Ovary (tissue), 9 donors: ENCODE results near the gene SLC22A12. TPM values are rescaled to one million over a fixed set of nuclear protein-coding genes. Genes with fewer than 3 reads are reported as not detected.
A peak's percentile ranks its signal among the peaks of the same experiment; 100 is the strongest.

Source experiments
- DNase-seq, 5 donors: peaks; one replicate each; pipeline ENCODE4 v3.0.0-alpha.2; 2019 to 2020
- H3K27ac ChIP-seq, 2 donors: fragments of 200-600 bp; one replicate each; pipeline versions ENCODE4 v1.5.1 to v1.8.0; 2019 to 2022
- H3K27me3 ChIP-seq: fragments of 200-600 bp; one replicate; pipeline ENCODE4 v1.8.0; 2022
- H3K36me3 ChIP-seq: fragments of 200-600 bp; sonication (generic); one replicate; pipeline ENCODE4 v1.5.1; 2019
- H3K4me1 ChIP-seq: one replicate; pipeline ENCODE4 v1.8.1; 2013; ENCODE audit warnings: mild to moderate bottlenecking, moderate library complexity; ENCODE audit not compliant: insufficient read depth
- H3K4me3 ChIP-seq: fragments of 200-600 bp; sonication (generic); one replicate; pipeline ENCODE4 v1.5.1; 2017
- H3K9me3 ChIP-seq, 2 donors: fragments of 200-600 bp in 1 of 2; sonication (generic) in 1 of 2; one replicate each; pipeline versions ENCODE4 v1.5.1 to v1.8.1; 2013 to 2019; ENCODE audit warnings: mild to moderate bottlenecking in 1 of 2, moderate library complexity in 1 of 2
- EP300 ChIP-seq: sonication (generic); formaldehyde crosslinking; IDR thresholded peaks from one replicate; pipeline ENCODE4 v1.6.1; 2017; ENCODE audit warnings: antibody characterized with exemption
- POLR2A ChIP-seq: fragments of 450-650 bp; IDR thresholded peaks from one replicate; pipeline ENCODE4 v1.6.1; 2017; ENCODE audit warnings: antibody characterized with exemption, mild to moderate bottlenecking, moderate library complexity
- WGBS, 3 donors: extraction: QIAGEN DNeasy Blood & Tissue Kit in 1 of 3; methylation state at CpG; one replicate each; pipeline versions ENCODE4 v1.1.5 to v1.1.7; 2013 to 2017; 5-methylcytosine and 5-hydroxymethylcytosine counted together
- intact Hi-C, 4 donors: fragments of 100-400 bp; cut with DNase I; formaldehyde crosslinking; loops; one replicate each; pipeline versions ENCODE4 v1.11.0 to v1.15.1; 2022 to 2023
- polyA plus RNA-seq, 2 donors: library from polyadenylated mRNA; stranded (reverse); fragments of 200-250 nt in 1 of 2; fragments of 350-450 nt in 1 of 2; fragmentation: Illumina TruSeq in 1 of 2; extraction: RNeasy Lipid Tissue Mini Kit (QIAGEN cat#74804) in 1 of 2; gene quantifications; one replicate each; pipeline ENCODE4 v1.2.3, GENCODE V29; 2013 to 2014
- total RNA-seq, 7 donors: library from RNA; depleted of rRNA in 2 of 7; stranded (reverse); fragments of >200 nt in 2 of 7; fragmentation: NEBNext Ultra II Directional in 3 of 7; extraction: Animal tissue kit (Norgen Biotek cat#: 25700) in 3 of 7; gene quantifications; one replicate each; pipeline versions ENCODE4 v1.1.0 to v1.2.4, GENCODE V29; 2016 to 2023
- TF ChIP-seq, protein P1 (sequence below), 3 donors: fragments of 450-650 bp in 2 of 3; fragments of 200-600 bp in 1 of 3; IDR thresholded peaks; one replicate each; pipeline versions ENCODE4 v1.5.1 to v1.8.0; 2016 to 2022; ENCODE audit warnings: antibody characterized with exemption in 3 of 3, mild to moderate bottlenecking in 1 of 3
- donor health status: DM: no; HTN: no; CAD: no; lungs with moderate emphysema.
- donor health status: DM: no; HTN: no; CAD: no.
- donor health status: Bipolar disorder and iron deficiency.
- donor health status: DM: yes; HTN: yes; CAD: no.
- donor health status: DM: no; HTN: no; CAD: no.
- donor health status: DM: yes; HTN: yes; CAD: no.

Gene SLC22A12
- total and polyA plus RNA-seq, 9 donors, result not detected

DNA sequence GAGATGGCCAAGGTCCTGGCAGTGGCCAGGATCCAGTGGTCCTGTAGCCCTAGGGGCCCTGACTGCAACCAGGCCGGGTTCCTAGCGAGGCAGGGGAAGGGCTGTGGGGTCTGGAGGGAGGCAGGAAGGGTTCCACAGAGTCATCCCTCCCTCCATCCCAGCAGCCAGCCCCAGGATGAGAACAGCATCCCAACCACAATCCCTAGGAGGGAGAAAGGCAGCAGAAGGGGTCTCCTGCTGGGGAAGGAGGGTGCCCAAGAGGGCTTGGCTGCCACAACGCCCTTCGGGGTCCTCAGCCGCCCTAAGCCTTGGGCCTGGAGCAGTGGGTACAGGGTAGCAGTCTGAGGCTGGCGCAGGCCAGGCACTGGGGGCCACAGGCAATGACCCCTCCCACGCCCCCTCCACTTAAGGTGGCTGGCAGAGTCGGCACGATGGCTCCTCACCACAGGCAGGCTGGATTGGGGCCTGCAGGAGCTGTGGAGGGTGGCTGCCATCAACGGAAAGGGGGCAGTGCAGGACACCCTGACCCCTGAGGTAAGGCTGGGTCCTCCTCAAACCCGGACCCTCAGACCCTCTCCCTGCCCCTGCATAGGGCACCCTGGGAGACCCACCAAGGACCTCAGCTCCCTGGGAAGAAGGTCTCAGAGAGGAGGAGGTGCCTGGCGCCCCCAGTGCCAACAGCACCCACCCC, 7.2 kb downstream of the SLC22A12 start:
- TF ChIP-seq POLR2A, result no peak
- TF ChIP-seq, protein P1, sequence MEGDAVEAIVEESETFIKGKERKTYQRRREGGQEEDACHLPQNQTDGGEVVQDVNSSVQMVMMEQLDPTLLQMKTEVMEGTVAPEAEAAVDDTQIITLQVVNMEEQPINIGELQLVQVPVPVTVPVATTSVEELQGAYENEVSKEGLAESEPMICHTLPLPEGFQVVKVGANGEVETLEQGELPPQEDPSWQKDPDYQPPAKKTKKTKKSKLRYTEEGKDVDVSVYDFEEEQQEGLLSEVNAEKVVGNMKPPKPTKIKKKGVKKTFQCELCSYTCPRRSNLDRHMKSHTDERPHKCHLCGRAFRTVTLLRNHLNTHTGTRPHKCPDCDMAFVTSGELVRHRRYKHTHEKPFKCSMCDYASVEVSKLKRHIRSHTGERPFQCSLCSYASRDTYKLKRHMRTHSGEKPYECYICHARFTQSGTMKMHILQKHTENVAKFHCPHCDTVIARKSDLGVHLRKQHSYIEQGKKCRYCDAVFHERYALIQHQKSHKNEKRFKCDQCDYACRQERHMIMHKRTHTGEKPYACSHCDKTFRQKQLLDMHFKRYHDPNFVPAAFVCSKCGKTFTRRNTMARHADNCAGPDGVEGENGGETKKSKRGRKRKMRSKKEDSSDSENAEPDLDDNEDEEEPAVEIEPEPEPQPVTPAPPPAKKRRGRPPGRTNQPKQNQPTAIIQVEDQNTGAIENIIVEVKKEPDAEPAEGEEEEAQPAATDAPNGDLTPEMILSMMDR (IDR thresholded peaks at IDR 0.05), result no peak
- TF ChIP-seq EP300, result no peak
- intact Hi-C loops, result no loop called here
- H3K9me3 ChIP-seq, result no peaks in the 10 kb centered on the region
- H3K27me3 ChIP-seq, result no peaks in the 10 kb centered on the region
- no peak overlapping the region for H3K4me3 ChIP-seq
- no peak overlapping the region for H3K27ac ChIP-seq
- H3K36me3 ChIP-seq, result no peaks in the 10 kb centered on the region
- peak in 2 of 5 donors; percentile 11 to 27 for DNase-seq
- WGBS, 3 donors, result 87 to 89% (median 88%) methylated on average over 12 of the region's 12 CpGs
- no peaks in the 10 kb centered on the region for H3K4me1 ChIP-seq

DNA sequence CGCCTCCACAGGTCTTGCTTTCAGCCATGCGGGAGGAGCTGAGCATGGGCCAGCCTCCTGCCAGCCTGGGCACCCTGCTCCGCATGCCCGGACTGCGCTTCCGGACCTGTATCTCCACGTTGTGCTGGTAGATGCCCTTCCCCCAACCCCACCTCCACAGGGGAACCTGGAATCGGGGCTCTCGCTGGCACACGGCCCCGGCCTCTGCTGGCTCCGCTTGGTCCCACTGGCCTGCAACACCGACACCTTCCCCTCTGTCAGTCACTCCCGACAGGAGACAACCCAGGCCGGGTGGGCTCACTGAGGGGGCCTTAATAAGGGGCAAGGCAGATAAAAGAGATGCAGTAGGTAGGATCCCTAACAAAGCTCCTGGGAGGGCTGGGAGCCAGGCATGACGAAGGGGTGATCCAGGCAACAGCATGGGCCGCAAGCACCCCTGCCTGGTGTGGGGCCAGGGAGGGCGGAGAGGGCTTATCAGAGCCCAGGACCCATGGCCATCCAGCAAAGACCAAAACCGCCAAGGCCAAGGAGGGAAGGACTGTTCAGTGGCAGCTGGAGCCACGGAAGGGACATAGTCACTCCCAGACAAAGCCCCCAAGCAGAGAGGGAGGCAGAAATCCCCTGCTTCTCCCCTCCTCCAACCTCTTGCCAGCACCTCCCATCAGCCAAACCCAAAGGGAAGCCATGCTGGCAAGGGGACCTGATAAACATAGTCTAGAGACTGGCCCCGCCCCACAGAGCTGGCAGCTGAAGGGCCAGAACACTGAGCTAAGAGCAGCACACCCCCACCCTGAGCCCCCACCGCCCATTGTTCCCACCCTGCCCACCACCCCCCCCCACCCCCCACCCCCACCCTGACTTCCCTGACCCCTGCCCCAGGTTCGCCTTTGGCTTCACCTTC, 8.0 kb downstream of the SLC22A12 start:
- peak in 2 of 5 donors; percentile 17 to 26 for DNase-seq

DNA sequence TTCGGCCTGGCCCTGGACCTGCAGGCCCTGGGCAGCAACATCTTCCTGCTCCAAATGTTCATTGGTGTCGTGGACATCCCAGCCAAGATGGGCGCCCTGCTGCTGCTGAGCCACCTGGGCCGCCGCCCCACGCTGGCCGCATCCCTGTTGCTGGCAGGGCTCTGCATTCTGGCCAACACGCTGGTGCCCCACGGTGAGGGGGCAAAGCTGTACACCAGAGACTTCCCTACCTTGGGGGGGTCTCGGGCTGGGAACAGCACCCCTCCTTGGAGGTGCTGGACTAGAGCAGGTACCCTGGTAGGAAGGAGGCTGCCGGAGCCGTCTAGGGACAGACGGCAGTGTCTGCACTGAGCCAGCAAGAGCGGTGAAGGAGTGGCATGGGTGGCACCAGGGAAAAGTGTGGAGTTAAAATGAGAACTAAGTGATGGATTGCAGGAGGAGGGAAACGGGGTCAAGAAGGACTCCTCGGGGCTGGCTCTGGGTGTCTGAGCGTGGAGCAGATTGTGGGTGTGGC, 8.7 kb downstream of the SLC22A12 start:
- Histone ChIP-seq H3K9me3 (no peaks in the 10 kb centered on the region), H3K36me3 (no peaks in the 10 kb centered on the region), H3K27ac (no peak overlapping the region), H3K27me3 (no peaks in the 10 kb centered on the region), H3K4me3 (no peak overlapping the region), H3K4me1 (no peaks in the 10 kb centered on the region)
- intact Hi-C loops, result no loop called here
- peak in 1 of 5 donors; percentile 12 for DNase-seq
- WGBS, 3 donors, result 80 to 86% (median 82%) methylated on average over 17 of the region's 17 CpGs
- TF ChIP-seq EP300 (no peak), POLR2A (no peak)
- TF ChIP-seq, protein P1 (IDR thresholded peaks at IDR 0.05), result no peak

More for the DNA sequence above, 8.0 kb downstream of the SLC22A12 start:
- H3K4me3 ChIP-seq, result no peak overlapping the region
- no peaks in the 10 kb centered on the region for H3K4me1 ChIP-seq
- no peaks in the 10 kb centered on the region for H3K27me3 ChIP-seq
- no peaks in the 10 kb centered on the region for H3K36me3 ChIP-seq
- H3K27ac ChIP-seq, result no peak overlapping the region
- no peak for TF ChIP-seq EP300
- TF ChIP-seq, protein P1 (IDR thresholded peaks at IDR 0.05), result no peak
- TF ChIP-seq POLR2A, result no peak
- H3K9me3 ChIP-seq, result no peaks in the 10 kb centered on the region
- intact Hi-C loops, result no loop called here
- 78 to 82% (median 80%) methylated on average over 23 of the region's 23 CpGs for WGBS, 3 donors

DNA sequence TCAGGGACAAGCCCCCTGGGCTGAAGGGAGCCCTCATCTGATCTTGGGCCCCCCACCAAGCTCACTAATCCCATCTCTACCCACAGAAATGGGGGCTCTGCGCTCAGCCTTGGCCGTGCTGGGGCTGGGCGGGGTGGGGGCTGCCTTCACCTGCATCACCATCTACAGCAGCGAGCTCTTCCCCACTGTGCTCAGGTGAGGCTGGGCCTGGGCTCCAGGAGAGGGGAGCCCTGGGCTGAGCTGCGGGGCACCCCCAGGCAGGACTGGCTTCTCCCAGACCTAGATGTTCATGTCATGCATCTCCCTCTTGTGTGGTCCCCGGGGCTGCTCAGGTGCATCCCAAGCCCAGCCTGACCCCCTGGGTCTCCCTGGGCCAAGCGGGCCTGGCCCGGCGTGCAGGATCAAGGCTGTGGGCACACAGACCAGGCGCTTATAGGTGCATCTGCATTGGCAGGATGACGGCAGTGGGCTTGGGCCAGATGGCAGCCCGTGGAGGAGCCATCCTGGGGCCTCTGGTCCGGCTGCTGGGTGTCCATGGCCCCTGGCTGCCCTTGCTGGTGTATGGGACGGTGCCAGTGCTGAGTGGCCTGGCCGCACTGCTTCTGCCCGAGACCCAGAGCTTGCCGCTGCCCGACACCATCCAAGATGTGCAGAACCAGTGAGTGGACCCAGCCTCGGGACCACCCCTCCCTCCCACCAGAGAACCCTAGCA, 9.4 kb downstream of the SLC22A12 start:
- H3K4me1 ChIP-seq, result no peaks in the 10 kb centered on the region
- peak in 1 of 5 donors; percentile 2 for DNase-seq
- WGBS, 3 donors, result 88 to 92% (median 88%) methylated on average over 15 to 19 of the region's 19 CpGs
- no peak overlapping the region for H3K27ac ChIP-seq
- TF ChIP-seq POLR2A (no peak), EP300 (no peak)
- TF ChIP-seq, protein P1 (IDR thresholded peaks at IDR 0.05), result no peak
- intact Hi-C loops, result no loop called here
- H3K36me3 ChIP-seq, result no peaks in the 10 kb centered on the region
- H3K4me3 ChIP-seq, result no peak overlapping the region
- no peaks in the 10 kb centered on the region for H3K27me3 ChIP-seq
- no peaks in the 10 kb centered on the region for H3K9me3 ChIP-seq
